Stimulated activated CD4-positive, alpha-beta T cell treated with anti-CD3 and anti-CD28 coated beads, TNF-alpha, amount 100 ng/mL, for 48 hours (primary cell): ENCODE results near the gene RGS14.

Experiments used
- DNase-seq, 3 donors: peaks; one replicate each; pipeline ENCODE4 v3.0.0-alpha.2; 2020; ENCODE audit warnings: low read depth in 3 of 3

The RGS14 gene

GRCh38 chr5:177357459-177358351, at the start of gene RGS14:
RGS14 (plus strand) TSS chr5:177357924; CDS start chr5:177358025, 101 bp downstream.
- DNase-seq: peak in 1 of 3 donors; percentile 56

- DNase-seq: no peak
These were observed 49.0 kb upstream of the RGS14 start for GRCh38 chr5:177308740-177309139.

GRCh38 chr5:177309351-177310191, 48.2 kb upstream of the RGS14 start:
- peak; percentile 60 to 66 (median 66) for DNase-seq

GRCh38 chr5:177310332-177310731, 47.4 kb upstream of the RGS14 start:
- no peak for DNase-seq

GRCh38 chr5:177310757-177311391, 46.9 kb upstream of the RGS14 start:
- DNase-seq: no peak

- DNase-seq: no peak
These were observed 46.4 kb upstream of the RGS14 start for GRCh38 chr5:177311392-177311722.

GRCh38 chr5:177311723-177312648, 45.7 kb upstream of the RGS14 start, which contains the start of gene MXD3:
MXD3 (minus strand) TSS chr5:177311898; CDS start chr5:177311830, 68 bp downstream.
- peak; percentile 97 to 98 (median 98) for DNase-seq

- peak in 1 of 3 donors; percentile 45 for DNase-seq
These were observed 45.0 kb upstream of the RGS14 start for GRCh38 chr5:177312649-177313181.

- no peak for DNase-seq
These were observed 44.0 kb upstream of the RGS14 start for GRCh38 chr5:177313561-177314259.

GRCh38 chr5:177314376-177315342, 43.1 kb upstream of the RGS14 start:
- DNase-seq: no peak

GRCh38 chr5:177315411-177315810, 42.3 kb upstream of the RGS14 start:
- no peak for DNase-seq

GRCh38 chr5:177316005-177316404, 41.7 kb upstream of the RGS14 start:
- DNase-seq: no peak

- peak; percentile 54 to 62 (median 56) for DNase-seq
These were observed 39.8 kb upstream of the RGS14 start for GRCh38 chr5:177317959-177318377.

GRCh38 chr5:177319913-177320588, 37.7 kb upstream of the RGS14 start:
- DNase-seq: no peak

- no peak for DNase-seq
These were observed 36.8 kb upstream of the RGS14 start for GRCh38 chr5:177320879-177321278.

- no peak for DNase-seq
These were observed 31.8 kb upstream of the RGS14 start for GRCh38 chr5:177325868-177326381.

- no peak for DNase-seq
These were observed 29.9 kb upstream of the RGS14 start for GRCh38 chr5:177327539-177328522.
